DOHH2 (cell line): ENCODE results near the gene METRN.

Experiments used
- H3F3A ChIP-seq: fragments of 200-600 bp; sonication (generic), shearing (Covaris generic); 2 replicates; pipeline ENCODE4 v1.6.0; 2016; ENCODE audit warnings: antibody characterized with exemption, mild to moderate bottlenecking; ENCODE audit not compliant: control insufficient read depth, insufficient read depth
- H3K27ac ChIP-seq: fragments of 200-600 bp; sonication (generic); 2 replicates; pipeline ENCODE4 v1.5.1; 2014; ENCODE audit warnings: low read depth, mild to moderate bottlenecking, low read length, moderate library complexity
- H3K27me3 ChIP-seq: fragments of 200-600 bp; sonication (generic); 2 replicates; pipeline ENCODE4 v1.6.1; 2014; ENCODE audit warnings: mild to moderate bottlenecking, low read length, mixed read lengths; ENCODE audit not compliant: control insufficient read depth
- H3K36me3 ChIP-seq: fragments of 200-600 bp; sonication (generic); 2 replicates; pipeline ENCODE4 v1.6.1; 2014; ENCODE audit warnings: mild to moderate bottlenecking, low read length, moderate library complexity, mixed read lengths; ENCODE audit not compliant: control insufficient read depth
- H3K4me1 ChIP-seq: fragments of 200-600 bp; sonication (generic); 2 replicates; pipeline ENCODE4 v1.6.1; 2014; ENCODE audit warnings: mild to moderate bottlenecking, low read length, mixed read lengths; ENCODE audit not compliant: control insufficient read depth
- H3K4me2 ChIP-seq: fragments of 200-600 bp; sonication (generic); 2 replicates; pipeline ENCODE4 v1.6.0; 2014; ENCODE audit warnings: mild to moderate bottlenecking, low read length, moderate library complexity
- H3K4me3 ChIP-seq: fragments of 200-600 bp; sonication (generic); 2 replicates; pipeline ENCODE4 v1.5.1; 2014; ENCODE audit warnings: mild to moderate bottlenecking, low read length, mixed read lengths
- H3K79me2 ChIP-seq: fragments of 200-600 bp; sonication (generic); 2 replicates; pipeline ENCODE4 v1.6.1; 2014; ENCODE audit warnings: mild to moderate bottlenecking, low read length, mixed read lengths; ENCODE audit not compliant: control insufficient read depth
- H3K9me2 ChIP-seq: fragments of 200-600 bp; sonication (generic); replicated peaks from 2 replicates; pipeline ENCODE4 v1.6.1; 2014; ENCODE audit warnings: mild to moderate bottlenecking, low read length, mixed read lengths; ENCODE audit not compliant: control insufficient read depth
- H3K9me3 ChIP-seq: fragments of 200-600 bp; sonication (generic); 2 replicates; pipeline ENCODE4 v1.6.1; 2014; ENCODE audit warnings: antibody characterized with exemption, low read length, mixed read lengths; ENCODE audit not compliant: control insufficient read depth, insufficient read depth
- H4K20me1 ChIP-seq: fragments of 200-600 bp; sonication (generic); 2 replicates; pipeline ENCODE4 v1.6.0; 2014; ENCODE audit warnings: low read depth, mild to moderate bottlenecking, antibody characterized with exemption, low read length, moderate library complexity; ENCODE audit not compliant: control insufficient read depth, insufficient read depth
- CTCF ChIP-seq: fragments of 200-600 bp; sonication (generic); IDR thresholded peaks from one replicate; pipeline ENCODE4 v1.5.1; 2014; ENCODE audit warnings: antibody characterized with exemption, mild to moderate bottlenecking, low read depth, low read length; ENCODE audit not compliant: poor library complexity, severe bottlenecking
- EZH2phosphoT487 ChIP-seq: fragments of 200-600 bp; sonication (generic); IDR thresholded peaks from 2 replicates; pipeline ENCODE4 v1.6.1; 2017; ENCODE audit warnings: borderline replicate concordance, mild to moderate bottlenecking, antibody characterized with exemption, low read length, moderate library complexity, mixed read lengths

The METRN gene

GRCh38 chr16:714558-715476, at the start of gene METRN:
Gene METRN, plus strand, starts transcription at chr16:715118. Its CDS starts 172 bp downstream, at chr16:715290.
- TF ChIP-seq CTCF, result no peak
- no peak for TF ChIP-seq EZH2phosphoT487
- Histone ChIP-seq H3K27ac (no peak within 1 kb of the TSS), H3K9me2 (no peaks in the 10 kb centered on the region), H3F3A (peaks cover 6% of the 10 kb centered on the region; the same call in 1 of the 2 replicates), H3K36me3 (no peaks in the 10 kb centered on the region), H3K79me2 (0 out of 2 replicates have a peak, but pooled peaks cover 2% of the 10 kb centered on the region), H3K4me2 (peak within 1 kb of the TSS; percentile 77), H3K4me3 (peak within 1 kb of the TSS; percentile 73), H3K9me3 (no peaks in the 10 kb centered on the region), H4K20me1 (peaks cover 8% of the 10 kb centered on the region; the same call in 1 of the 2 replicates), H3K27me3 (peaks cover 30% of the 10 kb centered on the region), H3K4me1 (peaks cover 36% of the 10 kb centered on the region)

GRCh38 chr16:666572-666971, 48.3 kb upstream of the METRN start:
- Histone ChIP-seq H3K9me3 (no peaks in the 10 kb centered on the region), H3K36me3 (peaks cover 72% of the 10 kb centered on the region), H3K4me2 (no peak overlapping the region), H3F3A (0 out of 2 replicates have a peak, but pooled peaks cover 2% of the 10 kb centered on the region), H3K4me1 (peaks cover 13% of the 10 kb centered on the region), H3K4me3 (no peak overlapping the region), H3K79me2 (peaks cover 25% of the 10 kb centered on the region), H3K27me3 (no peaks in the 10 kb centered on the region), H3K9me2 (no peaks in the 10 kb centered on the region), H4K20me1 (no peaks in the 10 kb centered on the region), H3K27ac (no peak overlapping the region)
- TF ChIP-seq CTCF (no peak), EZH2phosphoT487 (no peak)

GRCh38 chr16:667113-667779, 47.7 kb upstream of the METRN start:
- Histone ChIP-seq H3K27ac (peak overlapping the region; percentile 20; the same call in 1 of the 2 replicates), H3K4me3 (peak overlapping the region; percentile 98), H3K36me3 (peaks cover 71% of the 10 kb centered on the region)

More at GRCh38 chr16:667113-667779, 47.7 kb upstream of the METRN start:
- Histone ChIP-seq H3K27me3 (no peaks in the 10 kb centered on the region), H4K20me1 (no peaks in the 10 kb centered on the region), H3K4me1 (peaks cover 13% of the 10 kb centered on the region), H3K9me3 (no peaks in the 10 kb centered on the region), H3K79me2 (peaks cover 25% of the 10 kb centered on the region), H3K9me2 (no peaks in the 10 kb centered on the region), H3K4me2 (peak overlapping the region; percentile 97), H3F3A (0 out of 2 replicates have a peak, but pooled peaks cover 2% of the 10 kb centered on the region)
- TF ChIP-seq CTCF (no peak), EZH2phosphoT487 (no peak)
